Hypothalamus (tissue), 51 donors: Measurements from ENCODE around the gene NAP1L4.

Experiments
- DNase-seq, 51 donors: peaks; one replicate each; lab custom pipeline; 2025; lab: John Stamatoyannopoulos, UW

The NAP1L4 gene, protein sequence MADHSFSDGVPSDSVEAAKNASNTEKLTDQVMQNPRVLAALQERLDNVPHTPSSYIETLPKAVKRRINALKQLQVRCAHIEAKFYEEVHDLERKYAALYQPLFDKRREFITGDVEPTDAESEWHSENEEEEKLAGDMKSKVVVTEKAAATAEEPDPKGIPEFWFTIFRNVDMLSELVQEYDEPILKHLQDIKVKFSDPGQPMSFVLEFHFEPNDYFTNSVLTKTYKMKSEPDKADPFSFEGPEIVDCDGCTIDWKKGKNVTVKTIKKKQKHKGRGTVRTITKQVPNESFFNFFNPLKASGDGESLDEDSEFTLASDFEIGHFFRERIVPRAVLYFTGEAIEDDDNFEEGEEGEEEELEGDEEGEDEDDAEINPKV

DNA sequence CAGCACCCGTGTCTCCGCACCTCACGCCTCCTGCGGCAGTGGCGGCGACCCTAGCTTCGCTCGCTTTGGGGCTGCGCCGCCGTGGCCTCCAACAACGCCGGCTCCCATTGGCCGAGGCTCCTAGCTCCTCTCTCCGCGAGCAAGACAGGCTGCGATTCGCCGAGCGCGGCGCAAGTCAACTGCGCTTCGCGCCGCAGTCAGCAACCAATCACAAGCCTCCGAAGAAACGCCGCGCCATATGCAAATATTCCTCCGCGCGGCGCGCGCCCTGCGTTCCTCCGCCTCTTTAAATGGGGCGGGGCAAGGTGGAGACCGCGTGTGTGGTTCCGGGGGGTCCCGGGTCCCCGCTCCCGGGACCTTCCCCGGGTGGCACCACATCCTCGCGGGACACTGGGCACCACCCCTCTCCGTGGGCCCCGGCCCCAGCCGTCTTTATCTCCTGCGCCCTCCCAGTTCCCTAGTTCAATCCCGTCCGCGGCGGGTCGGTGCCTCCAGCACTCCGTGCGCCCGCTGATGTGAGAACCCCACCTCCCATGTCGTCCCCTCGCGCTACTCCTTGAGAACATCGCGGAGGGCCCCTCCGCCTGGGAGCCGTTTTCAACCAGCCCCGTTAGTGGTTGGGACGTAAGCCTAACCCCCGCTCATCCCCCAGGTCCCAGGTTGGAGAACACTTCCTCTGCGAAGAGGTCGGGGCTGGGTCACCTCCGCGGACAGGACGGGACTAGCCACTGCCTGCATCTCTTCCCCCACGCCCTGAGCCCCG is at the start of gene NAP1L4:
NAP1L4 (minus strand) TSS at position 96 of the 763 bp plus-strand sequence. CDS start 13,109 bp downstream, outside the sequence.
- peak; percentile 59 to 98 (median 92) for DNase-seq

DNA sequence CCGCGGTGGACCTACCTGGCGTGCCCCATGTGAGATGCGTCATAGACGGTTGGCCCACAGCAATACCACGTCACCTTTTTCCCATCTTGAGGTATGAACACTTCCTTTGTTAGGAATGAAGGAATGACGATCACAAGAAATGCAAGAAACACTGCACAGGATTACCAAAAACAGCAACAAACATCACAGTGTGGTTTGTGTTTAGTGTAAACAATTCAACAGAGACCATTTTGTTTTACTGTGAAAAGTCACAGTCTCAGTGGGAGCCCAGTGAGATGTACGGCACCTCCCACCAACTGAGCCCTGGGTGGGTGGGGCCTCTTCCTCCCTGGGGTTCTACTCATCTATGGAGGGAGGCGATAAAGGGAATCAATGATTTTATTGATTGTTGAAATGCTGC is 48.8 kb upstream of the NAP1L4 start:
- no peak for DNase-seq

DNA sequence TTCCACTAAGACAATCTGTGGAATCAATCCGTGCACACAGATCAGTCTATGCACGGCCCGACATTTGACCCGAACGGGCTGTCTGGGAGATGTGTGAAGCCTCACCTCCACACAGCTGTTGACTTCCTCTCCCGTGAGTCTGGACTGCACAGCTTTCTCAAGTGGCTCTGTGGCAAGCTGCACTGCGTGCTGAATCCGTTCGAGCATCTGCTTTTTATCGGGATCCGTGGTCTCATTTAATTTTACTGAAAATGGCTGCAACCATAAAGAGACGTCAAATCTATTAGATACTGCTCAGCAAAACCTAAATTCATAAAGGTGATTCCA is 45.8 kb upstream of the NAP1L4 start:
- no peak for DNase-seq

DNA sequence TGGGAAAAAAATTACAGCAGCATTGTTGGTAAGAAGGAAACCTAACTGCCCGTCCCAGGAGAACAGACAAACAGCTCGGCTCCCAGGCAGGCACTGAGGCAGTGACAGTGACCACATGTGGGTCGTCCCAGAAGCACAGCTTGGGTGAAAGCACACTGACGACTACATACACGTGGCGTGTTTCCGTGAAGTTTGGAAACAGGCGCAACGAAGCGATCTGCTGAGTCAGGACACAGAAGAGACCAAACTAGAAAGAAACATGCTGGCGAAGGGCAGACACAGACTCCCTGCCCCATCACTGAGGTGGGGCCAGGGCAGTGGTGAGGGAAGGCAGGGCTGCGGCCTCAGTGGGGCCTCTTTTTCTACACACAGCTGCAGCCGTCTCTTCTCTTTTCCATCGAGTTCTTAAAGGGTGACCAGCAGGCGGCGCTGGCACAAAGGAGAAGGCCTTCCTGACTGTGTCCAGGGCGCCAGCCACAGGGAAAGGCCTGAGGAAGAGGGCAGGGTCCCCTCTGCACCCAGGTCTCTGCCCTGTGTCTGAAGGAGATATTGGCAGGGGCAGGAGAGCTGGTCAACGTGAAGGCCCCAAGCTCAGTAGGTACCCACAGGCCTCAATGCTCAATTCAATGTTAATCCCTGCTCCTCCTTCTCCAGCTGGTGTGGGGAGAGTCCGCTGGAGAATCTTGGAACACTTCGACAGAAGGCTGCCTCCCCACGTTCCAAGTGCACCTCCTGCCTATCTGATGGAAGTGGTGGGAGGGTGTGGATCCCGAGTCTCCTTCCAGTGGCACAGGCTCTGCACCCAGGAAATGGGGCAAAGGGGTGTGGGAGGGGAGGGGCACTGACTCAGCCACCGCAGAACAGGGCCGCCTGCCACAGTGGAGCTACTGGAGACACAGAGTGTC is 45.2 kb upstream of the NAP1L4 start:
- peak in 48 of 51 donors; percentile 20 to 90 (median 61) for DNase-seq

DNA sequence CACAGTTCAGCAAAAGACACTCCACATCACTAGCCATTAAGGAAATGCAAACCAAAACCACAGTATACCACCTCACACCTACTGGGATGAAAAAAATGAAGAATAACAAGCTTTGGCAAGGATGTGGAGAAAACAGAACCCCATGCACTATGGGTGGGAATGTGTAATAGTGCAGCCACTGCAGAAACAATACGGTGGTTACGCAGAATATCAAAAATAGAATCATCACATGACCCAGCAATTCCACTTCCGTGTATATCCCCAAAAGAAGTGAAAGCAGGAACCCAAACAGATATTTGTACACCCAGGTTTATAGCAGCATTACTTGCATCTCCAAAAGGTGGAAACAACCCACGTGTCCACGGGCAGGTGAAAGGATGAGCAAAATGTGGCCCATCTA is 44.3 kb upstream of the NAP1L4 start:
- DNase-seq: no peak

- DNase-seq: no peak
These were observed 43.2 kb upstream of the NAP1L4 start for GRCh38 chr11:3035333-3035732.

DNA sequence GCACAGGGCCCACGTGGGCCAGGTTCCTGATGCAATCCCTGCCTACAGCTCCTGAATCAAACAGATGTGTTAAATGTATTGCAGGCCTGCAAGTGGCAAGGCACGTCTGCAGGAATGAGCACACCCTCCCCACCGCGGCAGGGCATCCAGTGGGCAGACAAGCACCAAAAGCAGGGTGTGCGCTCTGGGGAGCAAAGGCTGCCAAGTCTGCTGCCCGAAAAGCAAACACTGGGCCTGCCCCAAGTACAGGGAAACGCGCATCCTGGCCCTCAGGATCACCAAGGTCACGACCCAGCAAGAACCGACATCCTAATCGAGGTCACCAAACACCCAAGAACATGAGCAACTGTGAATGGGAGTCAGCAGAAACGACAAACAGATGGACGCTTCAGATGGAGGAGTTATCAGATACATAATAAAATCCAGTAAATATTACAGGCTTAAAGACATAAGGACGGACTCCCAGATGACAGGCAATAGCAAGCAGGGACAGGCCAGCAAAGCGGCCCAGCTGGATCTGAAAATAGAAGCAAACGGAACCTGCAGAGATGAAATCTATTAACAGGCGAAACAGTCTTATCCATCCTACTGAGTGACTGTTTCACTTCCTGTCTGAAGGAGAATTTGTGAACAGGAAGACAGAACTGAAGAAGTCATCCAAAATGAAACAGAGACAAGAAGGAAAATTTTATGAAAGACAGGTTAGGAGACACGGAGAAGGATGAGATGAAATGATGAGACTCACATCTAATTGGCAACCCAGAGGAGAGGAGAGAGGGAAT is 38.4 kb upstream of the NAP1L4 start:
- DNase-seq: no peak

- no peak for DNase-seq
These were observed 36.7 kb upstream of the NAP1L4 start for GRCh38 chr11:3028813-3029212.

- DNase-seq: no peak
These were observed 34.7 kb upstream of the NAP1L4 start for GRCh38 chr11:3026803-3027202.

GRCh38 chr11:3022982-3023381 is 30.9 kb upstream of the NAP1L4 start:
- no peak for DNase-seq

GRCh38 chr11:3022300-3022967 is 30.3 kb upstream of the NAP1L4 start:
- DNase-seq: no peak

GRCh38 chr11:3021125-3021524 is 29.0 kb upstream of the NAP1L4 start:
- peak in 22 of 51 donors; percentile 12 to 66 (median 35) for DNase-seq

GRCh38 chr11:3020011-3020410 is 27.9 kb upstream of the NAP1L4 start:
- DNase-seq: no peak

- no peak for DNase-seq
These were observed 26.5 kb upstream of the NAP1L4 start for GRCh38 chr11:3018596-3018995.

GRCh38 chr11:3016861-3017260 is 24.7 kb upstream of the NAP1L4 start:
- no peak for DNase-seq

DNA sequence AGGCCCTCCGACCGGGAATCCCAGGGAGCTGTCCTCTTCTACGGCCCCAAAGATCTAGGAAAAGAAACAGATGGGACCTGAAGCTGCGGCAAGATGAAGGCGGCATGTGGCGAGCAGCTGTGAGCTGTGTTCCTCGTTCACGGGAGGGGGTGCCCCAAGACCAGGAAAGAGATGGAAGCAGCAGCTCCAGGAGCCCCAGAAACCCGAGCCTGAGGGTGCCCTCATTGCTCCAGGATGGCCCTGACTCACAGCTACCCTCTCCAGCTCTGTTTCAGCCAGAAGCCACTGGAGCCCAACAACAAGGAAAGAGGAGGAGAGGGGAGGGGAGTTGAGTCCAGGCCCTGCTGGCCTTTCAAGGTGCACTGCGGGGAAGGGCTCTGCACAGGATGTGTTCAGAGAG is 23.7 kb upstream of the NAP1L4 start:
- DNase-seq: no peak

DNA sequence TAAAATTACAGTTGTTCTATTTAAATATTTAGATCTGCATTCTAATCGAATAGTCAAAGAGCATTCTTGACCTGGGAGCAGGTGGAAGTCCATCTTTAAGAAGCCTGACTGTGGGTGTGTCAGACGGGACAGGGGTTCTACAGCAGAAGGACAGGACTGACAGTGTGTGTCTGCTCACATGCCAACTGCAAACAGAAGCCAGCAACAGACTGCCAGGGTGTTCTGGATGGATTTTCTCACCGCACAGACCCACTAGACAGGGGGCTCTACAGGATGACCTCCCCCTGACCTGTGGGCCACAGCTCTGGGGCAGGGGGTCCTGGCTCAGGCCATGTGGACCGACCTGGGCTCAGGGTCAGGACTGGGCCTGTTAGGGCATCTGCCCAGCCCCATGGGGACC is 22.8 kb upstream of the NAP1L4 start:
- DNase-seq: no peak

GRCh38 chr11:3014057-3014938 is 22.2 kb upstream of the NAP1L4 start:
- DNase-seq: peak in 2 of 51 donors; percentile 30 to 40
